ENCODE data around the gene PBX2. TPM values are rescaled to one million over a fixed set of nuclear protein-coding genes. Genes with fewer than 3 reads are reported as not detected.

PBX2 gene
- total RNA-seq, 3 donors from 2014 or later = 32.3 to 61.6 (median 48.5) TPM

DNA sequence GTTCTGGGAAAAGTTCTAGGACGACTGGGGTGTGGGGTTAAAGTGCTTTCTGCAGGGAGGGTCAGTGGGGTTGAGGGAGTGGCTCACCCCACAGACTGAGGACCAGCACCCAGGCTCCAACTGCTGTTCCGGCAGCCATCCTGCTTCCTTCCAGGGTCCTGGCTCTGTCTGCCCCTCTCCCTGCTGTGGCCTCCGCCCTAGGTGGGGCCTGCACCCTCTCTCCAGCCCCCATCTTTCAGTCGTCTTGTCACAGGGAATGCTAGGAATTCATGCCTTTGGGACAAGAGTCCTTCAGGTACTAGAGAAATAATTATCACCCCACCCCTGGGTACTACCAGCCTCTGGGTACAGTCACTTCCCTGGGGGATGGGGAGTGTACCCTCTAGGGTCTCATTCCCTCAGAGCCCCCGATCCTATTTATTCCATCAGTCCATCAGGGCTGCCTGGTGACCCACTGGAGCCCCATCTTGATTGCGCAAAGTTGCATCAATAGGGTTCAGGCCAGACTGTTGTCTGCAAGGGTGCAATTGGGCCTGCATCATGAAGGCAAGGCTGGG lies 5.8 kb downstream of the PBX2 start, which contains the start of gene AGER:
Gene AGER, minus strand, starts transcription at position 170 of the 557 bp plus-strand sequence. Its CDS starts 31 bp downstream, at position 139.
- Histone ChIP-seq H3K36me3 (no peaks in the 10 kb centered on the region), H3K4me3 (no peak within 1 kb of the TSS), H3K4me1 (peaks cover 0 to 6% of the 10 kb centered on the region in 2 donors), H3K9me3 (no peaks in the 10 kb centered on the region), H3K27ac (peak within 1 kb of the TSS; percentile 42 to 75), H3K27me3 (no peaks in the 10 kb centered on the region)
- TF ChIP-seq POLR2A (IDR thresholded peaks at IDR 0.05) (no peak), POLR2AphosphoS5 (IDR thresholded peaks at IDR 0.05) (no peak)
- TF ChIP-seq, protein P1, sequence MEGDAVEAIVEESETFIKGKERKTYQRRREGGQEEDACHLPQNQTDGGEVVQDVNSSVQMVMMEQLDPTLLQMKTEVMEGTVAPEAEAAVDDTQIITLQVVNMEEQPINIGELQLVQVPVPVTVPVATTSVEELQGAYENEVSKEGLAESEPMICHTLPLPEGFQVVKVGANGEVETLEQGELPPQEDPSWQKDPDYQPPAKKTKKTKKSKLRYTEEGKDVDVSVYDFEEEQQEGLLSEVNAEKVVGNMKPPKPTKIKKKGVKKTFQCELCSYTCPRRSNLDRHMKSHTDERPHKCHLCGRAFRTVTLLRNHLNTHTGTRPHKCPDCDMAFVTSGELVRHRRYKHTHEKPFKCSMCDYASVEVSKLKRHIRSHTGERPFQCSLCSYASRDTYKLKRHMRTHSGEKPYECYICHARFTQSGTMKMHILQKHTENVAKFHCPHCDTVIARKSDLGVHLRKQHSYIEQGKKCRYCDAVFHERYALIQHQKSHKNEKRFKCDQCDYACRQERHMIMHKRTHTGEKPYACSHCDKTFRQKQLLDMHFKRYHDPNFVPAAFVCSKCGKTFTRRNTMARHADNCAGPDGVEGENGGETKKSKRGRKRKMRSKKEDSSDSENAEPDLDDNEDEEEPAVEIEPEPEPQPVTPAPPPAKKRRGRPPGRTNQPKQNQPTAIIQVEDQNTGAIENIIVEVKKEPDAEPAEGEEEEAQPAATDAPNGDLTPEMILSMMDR (IDR thresholded peaks at IDR 0.05) = no peak
- intact Hi-C loops (cut with DNase I; ENCODE audit: low total_unique reads) = no loop called here
- no peak for DNase-seq (ENCODE audit: low spot score in 2 of 2)

- no peaks in the 10 kb centered on the region for H3K9me3 ChIP-seq
- peaks cover 0 to 10% of the 10 kb centered on the region in 2 donors for H3K4me1 ChIP-seq
- H3K27me3 ChIP-seq = no peaks in the 10 kb centered on the region
- intact Hi-C loops (cut with DNase I; ENCODE audit: low total_unique reads) = no loop called here
- H3K36me3 ChIP-seq = no peaks in the 10 kb centered on the region
- H3K27ac ChIP-seq = peak overlapping the region; percentile 40 to 75
- no peak overlapping the region for H3K4me3 ChIP-seq
- DNase-seq (ENCODE audit: low spot score in 2 of 2) = no peak
- no peak for TF ChIP-seq POLR2A (IDR thresholded peaks at IDR 0.05)
- no peak for TF ChIP-seq POLR2AphosphoS5 (IDR thresholded peaks at IDR 0.05)
- TF ChIP-seq, protein P1 (IDR thresholded peaks at IDR 0.05) = no peak
Observed at GRCh38 chr6:32183483-32184083, 6.4 kb downstream of the PBX2 start.

DNA sequence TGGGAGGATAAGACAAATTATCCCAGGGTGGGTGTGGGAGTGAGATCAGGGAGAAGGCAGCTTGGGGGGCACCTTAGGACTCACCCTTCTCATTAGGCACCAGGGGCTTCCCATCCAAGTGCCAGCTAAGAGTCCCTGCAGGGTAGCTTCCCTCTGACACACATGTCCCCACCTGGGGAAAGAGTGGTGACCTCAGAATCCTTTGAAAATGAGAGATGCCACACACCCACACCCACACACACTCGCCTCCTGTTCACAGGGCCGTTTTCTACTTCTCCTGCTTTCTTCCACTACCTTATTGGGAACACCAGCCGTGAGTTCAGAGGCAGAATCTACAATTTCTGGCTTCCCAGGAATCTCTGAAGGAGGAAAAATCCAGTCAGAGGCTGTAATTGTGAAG lies 7.0 kb downstream of the PBX2 start:
- Histone ChIP-seq H3K27me3 (no peaks in the 10 kb centered on the region), H3K27ac (peak overlapping the region; percentile 40 to 75), H3K9me3 (no peaks in the 10 kb centered on the region), H3K36me3 (no peaks in the 10 kb centered on the region), H3K4me1 (peaks cover 0 to 10% of the 10 kb centered on the region in 2 donors), H3K4me3 (no peak overlapping the region)
- no peak for DNase-seq (ENCODE audit: low spot score in 2 of 2)
- intact Hi-C loops (cut with DNase I; ENCODE audit: low total_unique reads) = no loop called here
- TF ChIP-seq, protein P1 (IDR thresholded peaks at IDR 0.05) = no peak
- TF ChIP-seq POLR2AphosphoS5 (IDR thresholded peaks at IDR 0.05) = no peak
- TF ChIP-seq POLR2A (IDR thresholded peaks at IDR 0.05) = no peak

DNA sequence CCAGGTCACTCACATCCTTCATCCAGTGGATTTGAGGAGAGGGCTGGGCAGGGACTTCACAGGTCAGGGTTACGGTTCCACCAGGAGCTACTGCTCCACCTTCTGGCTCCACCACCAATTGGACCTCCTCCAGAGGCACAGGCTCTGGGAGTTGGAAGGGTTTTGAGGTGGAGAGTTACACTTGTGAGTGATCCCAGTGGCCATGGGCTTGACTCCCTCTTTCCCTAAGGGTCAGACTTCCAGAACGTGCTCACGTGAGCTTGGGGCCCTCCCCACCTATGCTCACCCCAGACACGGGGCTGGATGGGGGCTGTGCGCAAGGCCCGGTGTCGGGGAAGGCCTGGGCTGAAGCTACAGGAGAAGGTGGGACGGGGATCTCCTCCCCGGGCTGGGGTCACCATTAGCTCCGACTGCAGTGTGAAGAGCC lies 7.4 kb downstream of the PBX2 start:
- no peak for TF ChIP-seq POLR2AphosphoS5 (IDR thresholded peaks at IDR 0.05)
- TF ChIP-seq POLR2A (IDR thresholded peaks at IDR 0.05) = no peak
- no peaks in the 10 kb centered on the region for H3K27me3 ChIP-seq
- peaks cover 0 to 10% of the 10 kb centered on the region in 2 donors for H3K4me1 ChIP-seq
- no peaks in the 10 kb centered on the region for H3K9me3 ChIP-seq
- peak overlapping the region in 1 of 2 donors; percentile 75 for H3K27ac ChIP-seq
- no peaks in the 10 kb centered on the region for H3K36me3 ChIP-seq
- H3K4me3 ChIP-seq = no peak overlapping the region
- DNase-seq (ENCODE audit: low spot score in 2 of 2) = no peak
- intact Hi-C loops (cut with DNase I; ENCODE audit: low total_unique reads) = no loop called here

DNA sequence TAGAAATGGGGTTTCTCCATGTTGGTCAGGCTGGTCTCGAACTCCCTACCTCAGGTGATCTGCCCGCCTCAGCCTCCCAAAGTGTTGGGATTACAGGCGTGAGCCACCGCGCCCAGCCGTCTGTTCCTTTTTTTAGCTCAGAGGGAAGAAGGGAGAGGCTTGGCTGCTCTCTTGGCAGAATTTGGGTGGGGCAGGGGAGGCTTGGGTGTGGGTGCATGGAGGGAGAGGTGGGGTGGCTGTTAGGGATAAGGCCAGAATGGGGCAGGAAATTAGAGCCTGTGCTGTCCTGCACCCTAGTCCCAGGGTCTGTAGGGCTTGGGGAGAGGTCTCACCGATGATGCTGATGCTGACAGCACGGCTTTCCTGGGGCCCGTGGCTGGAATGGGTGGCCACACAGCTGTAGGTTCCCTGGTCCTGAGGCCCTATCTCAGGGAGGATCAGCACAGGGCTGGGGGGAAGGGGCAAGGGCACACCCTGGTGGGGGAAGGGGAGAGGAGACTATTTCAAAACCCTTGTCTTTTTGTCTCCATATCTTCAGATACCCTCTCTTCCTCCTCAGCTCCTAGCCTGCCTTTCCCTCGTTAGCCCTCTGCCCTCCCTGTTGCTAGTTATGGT lies 8.0 kb downstream of the PBX2 start:
- Histone ChIP-seq H3K9me3 (no peaks in the 10 kb centered on the region), H3K4me3 (no peak overlapping the region), H3K36me3 (no peaks in the 10 kb centered on the region), H3K27ac (peak overlapping the region in 1 of 2 donors; percentile 75), H3K4me1 (peaks cover 0 to 10% of the 10 kb centered on the region in 2 donors), H3K27me3 (no peaks in the 10 kb centered on the region)
- intact Hi-C loops (cut with DNase I; ENCODE audit: low total_unique reads) = no loop called here
- DNase-seq (ENCODE audit: low spot score in 2 of 2) = no peak
- TF ChIP-seq, protein P1 (IDR thresholded peaks at IDR 0.05) = no peak
- TF ChIP-seq POLR2AphosphoS5 (IDR thresholded peaks at IDR 0.05) (no peak), POLR2A (IDR thresholded peaks at IDR 0.05) (no peak)

Measured in breast epithelium (tissue), 4 donors.